A549 treated with AZD9567 at 1 μM for 4 hours (cell line): ENCODE results near the gene PAGE2. TPM values are rescaled to one million over a fixed set of nuclear protein-coding genes. Genes with fewer than 3 reads are reported as not detected.

ENCODE experiments used
- total RNA-seq: library from RNA; stranded (reverse); fragments of 200-300 nt; extraction: Qiagen RNA extraction; gene quantifications from 5 replicates; pipeline ENCODE4 v1.2.3, GENCODE V29; 2022; ENCODE audit not compliant: insufficient read depth

The PAGE2 gene, protein sequence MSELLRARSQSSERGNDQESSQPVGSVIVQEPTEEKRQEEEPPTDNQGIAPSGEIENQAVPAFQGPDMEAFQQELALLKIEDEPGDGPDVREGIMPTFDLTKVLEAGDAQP
- not detected in 5 replicates for total RNA-seq

DNA sequence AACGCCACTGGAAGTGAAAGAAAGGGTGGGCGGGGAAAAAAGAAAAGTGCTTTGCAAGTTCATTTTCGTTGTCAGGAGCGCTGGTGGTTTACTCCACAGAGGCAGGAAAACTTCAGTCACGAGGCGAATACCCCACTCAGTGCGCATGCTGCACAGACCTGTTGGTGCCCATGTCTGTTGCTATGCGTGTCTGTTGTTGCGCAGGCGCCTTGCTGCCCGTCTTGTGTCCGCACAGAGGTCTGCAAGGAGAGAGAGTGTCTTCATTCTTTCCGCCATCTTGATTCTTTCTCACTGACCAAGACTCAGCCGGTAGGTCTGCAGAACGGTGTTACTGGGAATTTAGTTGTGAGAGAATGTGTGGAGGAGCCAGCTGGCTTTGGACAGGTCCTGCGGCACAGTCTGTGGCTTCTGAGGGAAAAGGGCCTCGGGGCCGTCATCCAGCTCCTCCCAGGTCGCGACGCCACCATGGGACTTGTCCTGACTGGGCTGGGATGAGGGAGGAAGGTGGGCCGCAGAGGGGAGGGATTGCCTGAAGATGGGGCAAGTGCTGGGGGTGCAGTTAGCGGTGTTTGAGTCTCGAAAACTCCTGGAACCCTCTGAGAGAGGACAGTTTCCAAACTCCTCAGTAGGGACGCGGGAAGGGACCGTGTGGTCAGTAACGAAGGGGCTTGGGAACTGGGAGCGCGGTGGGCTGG is at the start of gene PAGE2:
Gene PAGE2, plus strand, starts transcription at position 224 of the 695 bp plus-strand sequence. CDS start 1,003 bp downstream, outside the sequence.

DNA sequence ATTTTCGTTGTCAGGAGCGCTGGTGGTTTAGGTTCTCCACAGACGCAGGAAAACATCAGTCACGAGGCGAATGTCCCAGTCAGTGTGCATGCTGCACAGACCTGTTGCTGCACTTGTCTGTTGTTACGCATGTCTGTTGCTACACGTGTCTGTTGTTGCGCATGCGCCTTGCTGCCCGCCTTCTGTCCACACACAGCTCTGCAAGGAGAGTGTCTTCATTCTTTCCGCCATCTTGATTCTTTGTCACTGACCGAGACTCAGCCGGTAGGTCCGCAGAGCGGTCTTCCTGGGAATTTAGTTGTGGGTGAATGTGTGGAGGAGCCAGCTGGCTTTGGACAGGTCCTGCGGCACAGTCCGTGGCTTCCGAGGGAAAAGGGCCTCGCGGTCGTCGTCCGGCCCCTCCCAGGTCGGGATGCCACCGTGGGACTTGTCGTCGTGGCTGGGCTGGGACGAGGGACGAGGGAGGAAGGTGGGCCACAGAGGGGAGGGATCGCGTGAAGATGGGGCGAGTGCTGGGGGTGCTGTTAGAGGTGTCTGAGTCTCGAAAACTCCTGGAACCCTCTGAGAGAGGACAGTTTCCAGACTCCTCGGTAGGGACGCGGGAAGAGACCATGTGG is 13.9 kb upstream of the PAGE2 start, which contains the start of gene PAGE2B:
Gene PAGE2B, plus strand, starts transcription at position 180 of the 617 bp plus-strand sequence. CDS start 1,012 bp downstream, outside the sequence.

Other genes with a start within 250 kb of the PAGE2 start
- 0.45 to 0.78 TPM (median 0.70 TPM) in 4 of 5 replicates, not detected in the other for gene TRO, start 168.2 kb upstream of the PAGE2 start, total RNA-seq
- 0.06 to 0.21 TPM (median 0.11 TPM) in 4 of 5 replicates, not detected in the other for gene PFKFB1, start 94.8 kb upstream of the PAGE2 start, total RNA-seq
- 31.7 to 35.6 TPM (median 32.1 TPM) in 5 replicates for gene APEX2, start 88.7 kb upstream of the PAGE2 start, total RNA-seq
- gene ALAS2, start 58.0 kb upstream of the PAGE2 start, total RNA-seq = not detected in 5 replicates
- not detected in 5 replicates for gene PAGE2B, start 14.0 kb upstream of the PAGE2 start, total RNA-seq
- not detected in 5 replicates for gene PAGE5, start 131.3 kb downstream of the PAGE2 start, total RNA-seq
- not detected in 5 replicates for gene PAGE3, start 175.9 kb downstream of the PAGE2 start, total RNA-seq